Transverse colon (tissue), 4 donors: Measurements from ENCODE around the gene POU2F1. TPM values are rescaled to one million over a fixed set of nuclear protein-coding genes. Genes with fewer than 3 reads are reported as not detected.

ENCODE experiments used
- DNase-seq: peaks from one replicate; pipeline ENCODE4 v3.0.0-alpha.2; 2019
- H3K27ac ChIP-seq, 4 donors: fragments of 200-600 bp; sonication (generic); 2 replicates each; pipeline ENCODE4 v1.5.1; 2016 to 2018; ENCODE audit warnings: inconsistent platforms in 4 of 4
- H3K27me3 ChIP-seq: fragments of 200-600 bp; sonication (generic); 2 replicates; pipeline ENCODE4 v1.5.1; 2017; ENCODE audit warnings: inconsistent platforms
- H3K36me3 ChIP-seq, 4 donors: fragments of 200-600 bp; sonication (generic); 2 replicates each; pipeline ENCODE4 v1.5.1; 2017 to 2019; ENCODE audit warnings: inconsistent platforms in 4 of 4
- H3K4me1 ChIP-seq, 4 donors: fragments of 200-600 bp; sonication (generic); 2 replicates each; pipeline ENCODE4 v1.5.1; 2017 to 2020; ENCODE audit warnings: inconsistent platforms in 4 of 4
- H3K4me3 ChIP-seq, 4 donors: fragments of 200-600 bp; sonication (generic); 1 replicate in 1 of 4; 2 replicates in 3 of 4; pipeline versions ENCODE4 v1.5.1 to v1.6.1; 2017 to 2019; ENCODE audit warnings: inconsistent platforms in 4 of 4
- H3K9me3 ChIP-seq, 2 donors: fragments of 200-600 bp; sonication (generic); 2 replicates each; pipeline ENCODE4 v1.5.1; 2017 to 2019; ENCODE audit warnings: inconsistent platforms in 2 of 2
- EP300 ChIP-seq: sonication (generic); formaldehyde crosslinking; IDR thresholded peaks from one replicate; pipeline ENCODE4 v1.6.1; 2017; ENCODE audit warnings: antibody characterized with exemption, low read depth
- POLR2A ChIP-seq: fragments of 450-650 bp; IDR thresholded peaks from one replicate; pipeline ENCODE4 v1.6.1; 2016; ENCODE audit warnings: antibody characterized with exemption, mild to moderate bottlenecking, moderate library complexity
- POLR2AphosphoS5 ChIP-seq, 3 donors: sonication (generic); formaldehyde crosslinking; IDR thresholded peaks; one replicate each; pipeline ENCODE4 v1.6.1; 2016; ENCODE audit warnings: antibody characterized with exemption in 3 of 3
- WGBS, 2 donors: methylation state at CpG; one replicate each; pipeline ENCODE4 v1.1.5; 2018; ENCODE audit warnings: low coverage in 1 of 2; 5-methylcytosine and 5-hydroxymethylcytosine counted together
- in situ Hi-C, 4 donors: fragments of 200-750 bp; cut with MboI; loops; one replicate each; pipeline versions ENCODE4 v1.15.0 to v1.15.1; 2017; ENCODE audit warnings: low sequenced_read_pairs in 3 of 4, low pct_ligation_motif_present in 1 of 4, low pct_unique_long_range_greater_than_20kb in 1 of 4
- intact Hi-C: fragments of 100-400 bp; cut with DNase I; formaldehyde crosslinking; loops from one replicate; pipeline ENCODE4 v1.15.1; 2023; ENCODE audit warnings: low total_unique reads
- total RNA-seq, 4 donors: library from RNA; depleted of rRNA; stranded (reverse); fragments of >200 nt; gene quantifications; one replicate each; pipeline ENCODE4 v1.1.0, GENCODE V29; 2016
- TF ChIP-seq, protein P1 (sequence below), 5 experiments: fragments of 200-600 bp in 3 of 5; fragments of 450-650 bp in 2 of 5; sonication (generic) in 3 of 5; IDR thresholded peaks; 1 replicate in 2 of 5; 2 replicates in 3 of 5; pipeline ENCODE4 v1.5.1; 2016 to 2017; ENCODE audit warnings: antibody characterized with exemption in 5 of 5, inconsistent platforms in 3 of 5, mild to moderate bottlenecking in 2 of 5, moderate library complexity in 1 of 5

POU2F1 gene
- total RNA-seq, 4 donors from 2014 or later, result 6.6 to 31.8 (median 19.0) TPM

- no peak overlapping the region for H3K4me3 ChIP-seq
- in situ Hi-C loops, result loop anchor here in 2 of 4 donors (10.0 to 25.0 kb wide), 2 partner anchors 126 to 128 kb away; no protein-coding TSS in a partner anchor
- H3K36me3 ChIP-seq, result peaks cover 0 to 27% (median 8%) of the 10 kb centered on the region in 4 donors
- TF ChIP-seq POLR2A, result no peak
- TF ChIP-seq, protein P1, sequence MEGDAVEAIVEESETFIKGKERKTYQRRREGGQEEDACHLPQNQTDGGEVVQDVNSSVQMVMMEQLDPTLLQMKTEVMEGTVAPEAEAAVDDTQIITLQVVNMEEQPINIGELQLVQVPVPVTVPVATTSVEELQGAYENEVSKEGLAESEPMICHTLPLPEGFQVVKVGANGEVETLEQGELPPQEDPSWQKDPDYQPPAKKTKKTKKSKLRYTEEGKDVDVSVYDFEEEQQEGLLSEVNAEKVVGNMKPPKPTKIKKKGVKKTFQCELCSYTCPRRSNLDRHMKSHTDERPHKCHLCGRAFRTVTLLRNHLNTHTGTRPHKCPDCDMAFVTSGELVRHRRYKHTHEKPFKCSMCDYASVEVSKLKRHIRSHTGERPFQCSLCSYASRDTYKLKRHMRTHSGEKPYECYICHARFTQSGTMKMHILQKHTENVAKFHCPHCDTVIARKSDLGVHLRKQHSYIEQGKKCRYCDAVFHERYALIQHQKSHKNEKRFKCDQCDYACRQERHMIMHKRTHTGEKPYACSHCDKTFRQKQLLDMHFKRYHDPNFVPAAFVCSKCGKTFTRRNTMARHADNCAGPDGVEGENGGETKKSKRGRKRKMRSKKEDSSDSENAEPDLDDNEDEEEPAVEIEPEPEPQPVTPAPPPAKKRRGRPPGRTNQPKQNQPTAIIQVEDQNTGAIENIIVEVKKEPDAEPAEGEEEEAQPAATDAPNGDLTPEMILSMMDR (IDR thresholded peaks at IDR 0.05), result peak in 3 of 5 experiments; percentile 14 to 27 (median 18)
- no peak for TF ChIP-seq EP300
- no peak for TF ChIP-seq POLR2AphosphoS5 (IDR thresholded peaks at IDR 0.05)
- 58 to 82% methylated on average over 1 of the region's 1 CpG for WGBS, 2 donors
- no peaks in the 10 kb centered on the region for H3K27me3 ChIP-seq
- no peak overlapping the region for H3K27ac ChIP-seq
- DNase-seq, result no peak
- intact Hi-C loops, result no loop called here
- H3K4me1 ChIP-seq, result no peaks in the 10 kb centered on the region
- no peaks in the 10 kb centered on the region for H3K9me3 ChIP-seq
Observed at GRCh38 chr1:167409183-167409582, 188.5 kb downstream of the POU2F1 start.

GRCh38 chr1:167412072-167412471 is 191.4 kb downstream of the POU2F1 start:
- H3K27ac ChIP-seq, result no peak overlapping the region
- intact Hi-C loops, result no loop called here
- TF ChIP-seq POLR2AphosphoS5 (IDR thresholded peaks at IDR 0.05), result no peak
- TF ChIP-seq, protein P1 (IDR thresholded peaks at IDR 0.05), result no peak
- no peak for TF ChIP-seq POLR2A
- TF ChIP-seq EP300, result no peak
- H3K9me3 ChIP-seq, result no peaks in the 10 kb centered on the region
- no peak for DNase-seq
- H3K27me3 ChIP-seq, result no peaks in the 10 kb centered on the region
- no peak overlapping the region for H3K4me3 ChIP-seq
- peaks cover 0 to 19% (median 6%) of the 10 kb centered on the region in 4 donors for H3K36me3 ChIP-seq
- 72% methylated on average over 4 of the region's 4 CpGs; no CpG with 5 or more reads in 1 of the 2 donors for WGBS, 2 donors
- H3K4me1 ChIP-seq, result no peaks in the 10 kb centered on the region
- in situ Hi-C loops, result loop anchor here in 1 of 4 donors (25.0 kb wide), 1 partner anchor 125 kb away; no protein-coding TSS in a partner anchor

- Histone ChIP-seq H3K9me3 (no peaks in the 10 kb centered on the region), H3K36me3 (peaks cover 0 to 19% (median 6%) of the 10 kb centered on the region in 4 donors), H3K27me3 (no peaks in the 10 kb centered on the region), H3K4me1 (no peaks in the 10 kb centered on the region), H3K4me3 (no peak overlapping the region), H3K27ac (no peak overlapping the region)
- no peak for DNase-seq
- 55 to 74% methylated on average over 3 to 5 of the region's 5 CpGs for WGBS, 2 donors
- intact Hi-C loops, result no loop called here
- in situ Hi-C loops, result loop anchor here in 1 of 4 donors (25.0 kb wide), 1 partner anchor 124 kb away; no protein-coding TSS in a partner anchor
- TF ChIP-seq POLR2AphosphoS5 (IDR thresholded peaks at IDR 0.05), result no peak
- TF ChIP-seq EP300, result no peak
- no peak for TF ChIP-seq POLR2A
- TF ChIP-seq, protein P1 (IDR thresholded peaks at IDR 0.05), result no peak
Observed at GRCh38 chr1:167412920-167413319, 192.2 kb downstream of the POU2F1 start.

- no peak for DNase-seq
- 90 to 97% methylated on average over 1 to 3 of the region's 3 CpGs for WGBS, 2 donors
- in situ Hi-C loops (loop anchor here in 1 of 4 donors (25.0 kb wide), 1 partner anchor 124 kb away; no protein-coding TSS in a partner anchor), intact Hi-C loops (no loop called here)
- Histone ChIP-seq H3K36me3 (peaks cover 0 to 19% (median 6%) of the 10 kb centered on the region in 4 donors), H3K9me3 (no peaks in the 10 kb centered on the region), H3K27me3 (no peaks in the 10 kb centered on the region), H3K4me3 (no peak overlapping the region), H3K27ac (no peak overlapping the region), H3K4me1 (no peaks in the 10 kb centered on the region)
- TF ChIP-seq, protein P1 (IDR thresholded peaks at IDR 0.05), result no peak
- no peak for TF ChIP-seq POLR2AphosphoS5 (IDR thresholded peaks at IDR 0.05)
- TF ChIP-seq EP300, result no peak
- TF ChIP-seq POLR2A, result no peak
Observed at GRCh38 chr1:167413328-167413727, 192.6 kb downstream of the POU2F1 start.
